Measurements from ENCODE around the gene FIZ1. TPM values are rescaled to one million over a fixed set of nuclear protein-coding genes. Genes with fewer than 3 reads are reported as not detected.

FIZ1 gene
- polyA plus RNA-seq, 4 donors = 19.6 to 23.0 (median 20.3) TPM

GRCh38 chr19:55544776-55545439 is 54.4 kb downstream of the FIZ1 start:
- no peak for DNase-seq (ENCODE audit: low read depth in 4 of 4, low spot score in 3 of 4)

- no peak for DNase-seq (ENCODE audit: low read depth in 4 of 4, low spot score in 3 of 4)
These were observed 55.3 kb downstream of the FIZ1 start for GRCh38 chr19:55544014-55544413.

GRCh38 chr19:55543567-55543966 is 55.8 kb downstream of the FIZ1 start:
- DNase-seq (ENCODE audit: low read depth in 4 of 4, low spot score in 3 of 4) = no peak

GRCh38 chr19:55542292-55542855 is 56.9 kb downstream of the FIZ1 start:
- DNase-seq (ENCODE audit: low read depth in 4 of 4, low spot score in 3 of 4) = no peak

Other genes starting within 250 kb of the FIZ1 start
- 1 to 10 TPM in 1 of 4 donors, under 1 TPM in 3; 0.45 to 1.5 (median 0.72) TPM for gene COX6B2, start 244.8 kb downstream of the FIZ1 start, polyA plus RNA-seq (ENCODE audit: insufficient read length in 4 of 4)
- under 1 TPM; 0.10 to 0.25 (median 0.16) TPM for gene GARIN5B, start 236.3 kb downstream of the FIZ1 start, polyA plus RNA-seq (ENCODE audit: insufficient read length in 4 of 4)
- gene IL11, start 229.1 kb downstream of the FIZ1 start, polyA plus RNA-seq (ENCODE audit: insufficient read length in 4 of 4) = 1 to 10 TPM; 1.0 to 1.8 (median 1.5) TPM
- under 1 TPM in 2 of 4 donors, not detected in 2; 0.47 to 0.56 TPM for gene TMEM190, start 222.7 kb downstream of the FIZ1 start, polyA plus RNA-seq (ENCODE audit: insufficient read length in 4 of 4)
- gene TMEM238, start 215.2 kb downstream of the FIZ1 start, polyA plus RNA-seq (ENCODE audit: insufficient read length in 4 of 4) = 1 to 10 TPM in 1 of 4 donors, under 1 TPM in 3; 0.22 to 1.6 (median 0.62) TPM
- 1,000 to 10,000 TPM in 1 of 4 donors, 100 to 1,000 TPM in 3; 895 to 1,455 (median 919) TPM for gene RPL28, start 213.6 kb downstream of the FIZ1 start, polyA plus RNA-seq (ENCODE audit: insufficient read length in 4 of 4)
- gene UBE2S, start 191.7 kb downstream of the FIZ1 start, polyA plus RNA-seq (ENCODE audit: insufficient read length in 4 of 4) = 10 to 100 TPM; 42.6 to 69.0 (median 48.9) TPM
- gene SHISA7, start 156.2 kb downstream of the FIZ1 start, polyA plus RNA-seq (ENCODE audit: insufficient read length in 4 of 4) = under 1 TPM; 0.10 to 0.14 (median 0.13) TPM
- gene ISOC2, start 137.9 kb downstream of the FIZ1 start, polyA plus RNA-seq (ENCODE audit: insufficient read length in 4 of 4) = 10 to 100 TPM; 35.2 to 54.6 (median 38.7) TPM
- gene C19orf85, start 134.8 kb downstream of the FIZ1 start, polyA plus RNA-seq (ENCODE audit: insufficient read length in 4 of 4) = not detected
- 1 to 10 TPM; 3.2 to 5.4 (median 3.6) TPM for gene ZNF628, start 122.9 kb downstream of the FIZ1 start, polyA plus RNA-seq (ENCODE audit: insufficient read length in 4 of 4)
- 10 to 100 TPM; 43.6 to 68.7 (median 51.3) TPM for gene NAT14, start 114.3 kb downstream of the FIZ1 start, polyA plus RNA-seq (ENCODE audit: insufficient read length in 4 of 4)
- 1 to 10 TPM; 1.6 to 2.9 (median 2.3) TPM for gene SSC5D, start 111.1 kb downstream of the FIZ1 start, polyA plus RNA-seq (ENCODE audit: insufficient read length in 4 of 4)
- under 1 TPM; 0.62 to 0.97 (median 0.67) TPM for gene SBK2, start 62.4 kb downstream of the FIZ1 start, polyA plus RNA-seq (ENCODE audit: insufficient read length in 4 of 4)
- gene SBK3, start 54.0 kb downstream of the FIZ1 start, polyA plus RNA-seq (ENCODE audit: insufficient read length in 4 of 4) = under 1 TPM in 2 of 4 donors, not detected in 2; 0.13 to 0.28 TPM
- 10 to 100 TPM; 14.4 to 21.1 (median 18.3) TPM for gene ZNF579, start 18.7 kb downstream of the FIZ1 start, polyA plus RNA-seq (ENCODE audit: insufficient read length in 4 of 4)
- gene ZNF524, start 771 bp upstream of the FIZ1 start, polyA plus RNA-seq (ENCODE audit: insufficient read length in 4 of 4) = 10 to 100 TPM in 1 of 4 donors, 1 to 10 TPM in 3; 7.7 to 12.0 (median 8.8) TPM
- 10 to 100 TPM in 1 of 4 donors, 1 to 10 TPM in 3; 7.3 to 12.7 (median 7.8) TPM for gene ZNF865, start 6.1 kb upstream of the FIZ1 start, polyA plus RNA-seq (ENCODE audit: insufficient read length in 4 of 4)
- gene ZNF784, start 25.0 kb upstream of the FIZ1 start, polyA plus RNA-seq (ENCODE audit: insufficient read length in 4 of 4) = 10 to 100 TPM in 3 of 4 donors, 1 to 10 TPM in 1; 9.2 to 13.5 (median 11.2) TPM
- 10 to 100 TPM; 37.9 to 49.7 (median 43.6) TPM for gene ZNF580, start 41.5 kb upstream of the FIZ1 start, polyA plus RNA-seq (ENCODE audit: insufficient read length in 4 of 4)
- 10 to 100 TPM; 24.0 to 35.7 (median 25.6) TPM for gene ZNF581, start 44.1 kb upstream of the FIZ1 start, polyA plus RNA-seq (ENCODE audit: insufficient read length in 4 of 4)
- gene CCDC106, start 48.7 kb upstream of the FIZ1 start, polyA plus RNA-seq (ENCODE audit: insufficient read length in 4 of 4) = 10 to 100 TPM; 19.5 to 26.7 (median 21.3) TPM
- gene U2AF2, start 55.5 kb upstream of the FIZ1 start, polyA plus RNA-seq (ENCODE audit: insufficient read length in 4 of 4) = 100 to 1,000 TPM; 178 to 218 (median 182) TPM
- 100 to 1,000 TPM in 3 of 4 donors, 10 to 100 TPM in 1; 90.2 to 163 (median 102) TPM for gene EPN1, start 75.7 kb upstream of the FIZ1 start, polyA plus RNA-seq (ENCODE audit: insufficient read length in 4 of 4)
- under 1 TPM in 1 of 4 donors, not detected in 3; 0.05 TPM for gene NLRP9, start 138.9 kb upstream of the FIZ1 start, polyA plus RNA-seq (ENCODE audit: insufficient read length in 4 of 4)
- under 1 TPM in 1 of 4 donors, not detected in 3; 0.10 TPM for gene RFPL4A, start 159.6 kb upstream of the FIZ1 start, polyA plus RNA-seq (ENCODE audit: insufficient read length in 4 of 4)
- gene RFPL4AL1, start 169.6 kb upstream of the FIZ1 start, polyA plus RNA-seq (ENCODE audit: insufficient read length in 4 of 4) = under 1 TPM in 1 of 4 donors, not detected in 3; 0.30 TPM
- gene NLRP11, start 232.5 kb upstream of the FIZ1 start, polyA plus RNA-seq (ENCODE audit: insufficient read length in 4 of 4) = under 1 TPM; 0.07 to 0.22 (median 0.16) TPM
- gene NLRP4, start 237.0 kb upstream of the FIZ1 start, polyA plus RNA-seq (ENCODE audit: insufficient read length in 4 of 4) = not detected

Data from right renal pelvis (tissue), 4 donors.